GM19468 (cell line): Measurements from ENCODE around the gene ME1.
A peak's percentile ranks its signal among the peaks of the same experiment; 100 is the strongest.
"Not testable (repeated sequence)": the region's sequence is repeated elsewhere in the genome, so short reads cannot be mapped to it uniquely, and the experiment has no call there.

Experiments
- ATAC-seq: cut with Tn5 transposase; IDR thresholded peaks from one replicate; pipeline ENCODE4 v1.9.1; 2021; ENCODE audit warnings: mild to moderate bottlenecking, moderate library complexity, moderate number of reproducible peaks; ENCODE audit not compliant: unreplicated experiment; ENCODE audit errors: extremely low read depth

The ME1 gene

GRCh38 chr6:83198486-83199172 lies 232.2 kb downstream of the ME1 start:
- no peak for ATAC-seq

DNA sequence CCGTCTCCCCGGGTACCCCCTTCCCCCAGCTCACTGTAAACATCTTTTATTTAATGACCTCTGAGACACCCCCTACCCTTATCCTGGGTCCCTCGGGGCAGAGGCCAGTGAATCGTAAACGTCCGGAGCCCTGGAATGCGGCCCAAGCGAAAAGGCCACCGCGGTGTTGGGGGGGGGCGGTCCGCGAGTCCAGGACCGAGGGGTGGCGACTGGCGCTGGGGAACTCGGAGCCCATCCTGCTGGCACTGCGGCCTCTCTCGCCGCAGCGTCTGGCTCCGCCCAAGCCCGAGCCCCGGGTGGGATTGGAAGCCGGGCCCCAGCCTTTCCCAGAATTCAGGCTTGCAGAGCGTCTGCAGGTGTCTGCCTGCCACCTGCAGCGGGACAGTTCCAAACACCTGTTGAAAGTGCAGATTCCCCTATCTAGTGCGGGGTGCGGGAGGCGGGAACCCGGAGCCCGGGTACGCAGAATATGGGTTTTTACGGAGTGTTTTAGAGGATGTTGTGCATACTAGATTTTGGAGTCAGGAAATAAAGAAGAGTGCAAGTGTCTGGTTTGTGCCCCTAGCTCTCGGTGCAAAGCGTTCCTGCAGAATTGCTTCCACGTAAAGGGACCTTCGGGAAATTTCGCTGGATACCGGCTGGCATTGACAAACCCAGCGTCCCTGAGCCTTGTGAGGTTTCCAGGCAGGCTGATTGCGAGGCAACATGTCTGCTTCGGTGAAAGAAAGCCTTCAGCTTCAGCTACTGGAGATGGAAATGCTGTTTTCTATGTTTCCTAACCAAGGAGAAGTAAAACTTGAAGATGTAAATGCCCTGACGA lies 236.9 kb downstream of the ME1 start:
- ATAC-seq = no peak

GRCh38 chr6:83192871-83193746 lies 237.7 kb downstream of the ME1 start, which contains the start of the genes PGM3 and RWDD2A:
TSS of gene PGM3 (minus strand) at chr6:83193265. CDS start at chr6:83191012, 2,253 bp downstream.
TSS of gene RWDD2A (plus strand) at chr6:83193357. CDS start at chr6:83194452, 1,095 bp downstream.
- peak; percentile 95 for ATAC-seq

DNA sequence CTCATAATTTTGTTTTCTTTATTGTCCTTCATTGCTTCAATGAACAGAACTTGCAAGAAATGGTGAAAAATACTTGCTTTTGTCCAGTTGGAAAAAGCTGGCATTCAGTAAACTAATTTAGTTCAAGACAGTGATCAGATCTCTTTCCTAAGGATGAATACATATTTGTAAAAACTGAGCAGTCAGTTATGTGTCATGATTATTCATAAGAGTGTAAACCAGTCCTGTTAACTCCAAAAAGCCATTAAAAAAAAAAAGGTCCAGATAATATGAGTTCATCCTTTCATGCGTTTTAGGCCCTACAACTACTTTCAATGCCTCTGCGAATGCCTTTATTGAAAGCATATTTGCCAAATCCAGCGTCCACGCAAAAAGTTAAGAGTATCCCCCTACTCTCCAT lies 238.4 kb downstream of the ME1 start:
- ATAC-seq = no peak

GRCh38 chr6:83191974-83192373 lies 238.9 kb downstream of the ME1 start:
- not testable (repeated sequence) for ATAC-seq

DNA sequence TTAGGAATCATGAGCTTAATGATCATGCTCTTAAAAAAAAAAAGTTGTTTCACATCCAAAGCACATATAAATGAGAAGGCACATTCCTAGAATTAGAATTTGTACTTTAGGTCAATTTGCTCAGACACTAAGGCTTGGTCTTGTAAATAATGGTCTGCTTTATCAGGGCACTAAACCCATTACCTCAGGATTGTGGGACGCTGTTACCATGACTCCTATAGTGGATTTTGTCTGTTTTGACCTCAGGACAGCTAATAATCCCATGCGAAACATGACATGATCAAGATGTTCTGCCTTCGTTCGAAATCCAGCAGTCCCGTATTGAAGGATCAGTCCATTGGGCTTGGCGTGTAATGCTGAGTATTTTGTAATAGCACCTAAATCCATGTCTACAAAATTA lies 240.2 kb downstream of the ME1 start:
- ATAC-seq = no peak

DNA sequence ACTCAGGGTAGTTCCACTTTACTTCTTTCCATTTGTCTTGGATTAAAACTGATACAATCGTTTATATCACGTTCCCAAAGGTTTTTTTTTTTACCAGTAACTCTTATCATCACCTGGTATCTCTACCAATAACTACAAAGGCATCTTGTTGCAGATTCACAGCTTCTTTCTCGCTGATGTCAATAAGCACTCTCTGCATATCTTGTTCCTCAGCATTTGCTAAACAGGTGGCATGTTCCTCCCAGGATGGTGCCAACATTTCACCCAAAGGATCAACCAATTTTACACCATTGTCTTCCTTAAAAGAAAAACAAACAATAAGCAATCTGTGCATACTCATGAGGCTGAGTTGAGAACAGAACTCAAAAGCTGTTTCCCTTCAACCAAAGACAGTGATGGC lies 242.3 kb downstream of the ME1 start:
- ATAC-seq = no peak

DNA sequence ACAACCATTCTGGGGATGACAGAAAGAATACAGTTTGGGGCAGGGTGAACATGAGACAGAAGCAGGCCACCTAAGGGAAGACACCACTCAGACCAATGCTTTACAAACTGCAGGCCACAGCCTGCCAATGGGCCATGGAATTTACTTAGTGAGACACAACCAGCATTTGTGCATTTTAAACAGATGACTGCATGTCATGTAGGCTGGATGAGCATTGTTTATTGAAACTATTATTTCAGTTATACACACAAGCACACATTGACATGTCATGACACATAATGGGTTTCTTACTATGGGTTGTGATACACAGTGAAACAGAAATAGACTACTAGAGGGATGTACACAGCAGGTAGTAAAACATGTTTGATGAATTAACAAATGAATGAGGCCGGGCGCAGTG lies 245.8 kb downstream of the ME1 start:
- no peak for ATAC-seq

- ATAC-seq = no peak
Measured at GRCh38 chr6:83183082-83183828, 247.6 kb downstream of the ME1 start.

GRCh38 chr6:83182114-83182513 lies 248.7 kb downstream of the ME1 start:
- ATAC-seq = no peak

DNA sequence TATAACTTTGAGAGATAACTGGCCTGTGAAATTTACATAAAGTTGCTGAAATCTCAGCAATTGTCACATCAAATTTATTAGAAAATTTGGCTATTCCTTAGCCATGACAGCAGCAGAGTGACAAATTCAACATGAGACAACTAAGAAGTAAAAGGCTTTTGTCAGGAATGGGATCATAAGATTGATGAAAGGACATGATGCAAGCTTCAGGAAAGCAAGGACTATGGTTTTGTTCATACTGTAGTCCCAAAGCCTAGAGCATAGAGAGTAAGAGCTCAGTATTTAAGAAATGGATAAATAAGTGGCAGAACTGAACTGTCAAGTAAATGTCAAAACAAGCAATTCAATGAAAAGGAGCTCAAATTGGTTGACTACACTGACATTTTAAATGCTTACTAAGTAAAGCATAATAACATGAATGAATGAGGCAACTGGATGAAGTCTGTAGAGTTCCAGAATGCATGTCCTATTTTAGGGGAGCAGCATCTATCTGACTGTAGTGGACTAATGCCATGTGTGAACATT lies 250.4 kb downstream of the ME1 start:
- no peak for ATAC-seq

DNA sequence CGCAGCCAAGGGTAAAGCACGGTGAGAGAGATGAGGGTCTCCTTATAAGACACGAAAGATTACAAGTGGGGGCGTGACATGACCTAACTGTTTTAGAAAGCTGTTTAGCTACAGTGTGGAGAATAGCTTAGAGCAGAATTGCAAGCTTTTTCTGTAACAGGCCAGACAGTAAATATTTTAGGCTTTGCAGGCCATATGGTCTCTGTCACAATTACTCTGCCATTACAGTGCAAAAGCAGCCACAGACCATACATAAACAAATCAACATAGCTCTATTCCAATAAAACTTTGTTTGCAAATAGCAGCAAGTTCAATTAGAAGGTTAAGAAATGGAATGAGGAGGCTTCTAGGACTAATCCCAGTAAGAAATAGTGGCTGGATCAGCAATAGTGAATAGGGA lies 254.6 kb downstream of the ME1 start:
- ATAC-seq = no peak

- no peak for ATAC-seq
Measured at GRCh38 chr6:83169511-83169910, 261.3 kb downstream of the ME1 start.

DNA sequence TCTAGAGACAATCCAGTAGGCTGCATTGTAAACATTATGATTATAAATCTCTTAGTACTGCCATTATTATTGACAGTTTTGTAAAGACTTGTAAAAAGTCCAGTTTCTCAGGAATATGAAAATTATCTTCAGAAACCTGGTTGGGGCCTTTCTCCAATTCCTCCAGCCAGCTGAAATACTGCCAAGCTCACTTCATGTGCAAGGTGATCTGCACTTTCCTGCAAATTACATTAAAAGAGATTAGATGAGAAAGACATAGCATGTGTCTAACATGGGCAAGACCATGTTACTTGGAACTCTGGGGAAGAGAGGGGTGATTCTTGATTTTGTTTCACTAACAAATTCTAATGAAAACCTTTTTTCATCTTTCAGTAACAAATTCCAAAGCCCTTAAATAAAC lies 261.7 kb downstream of the ME1 start:
- ATAC-seq = no peak

DNA sequence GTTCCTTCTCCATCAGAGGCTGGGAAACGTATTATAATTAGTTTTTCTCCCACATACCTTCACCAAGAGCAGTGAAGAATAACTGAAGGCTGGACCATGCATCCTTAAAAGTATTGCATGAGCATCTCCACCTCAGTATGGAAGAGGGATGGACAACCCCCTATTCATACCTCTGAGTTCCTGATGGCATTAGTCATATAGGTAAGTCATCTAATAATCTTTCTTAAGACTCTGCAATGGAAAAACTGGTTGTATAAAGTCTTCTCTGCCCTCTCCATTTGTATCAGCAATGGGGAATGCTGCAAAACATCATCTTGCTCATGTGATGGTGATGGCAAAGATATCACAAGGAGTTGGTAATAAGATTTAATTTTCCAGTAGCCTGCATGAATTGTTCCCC lies 262.3 kb downstream of the ME1 start:
- no peak for ATAC-seq

DNA sequence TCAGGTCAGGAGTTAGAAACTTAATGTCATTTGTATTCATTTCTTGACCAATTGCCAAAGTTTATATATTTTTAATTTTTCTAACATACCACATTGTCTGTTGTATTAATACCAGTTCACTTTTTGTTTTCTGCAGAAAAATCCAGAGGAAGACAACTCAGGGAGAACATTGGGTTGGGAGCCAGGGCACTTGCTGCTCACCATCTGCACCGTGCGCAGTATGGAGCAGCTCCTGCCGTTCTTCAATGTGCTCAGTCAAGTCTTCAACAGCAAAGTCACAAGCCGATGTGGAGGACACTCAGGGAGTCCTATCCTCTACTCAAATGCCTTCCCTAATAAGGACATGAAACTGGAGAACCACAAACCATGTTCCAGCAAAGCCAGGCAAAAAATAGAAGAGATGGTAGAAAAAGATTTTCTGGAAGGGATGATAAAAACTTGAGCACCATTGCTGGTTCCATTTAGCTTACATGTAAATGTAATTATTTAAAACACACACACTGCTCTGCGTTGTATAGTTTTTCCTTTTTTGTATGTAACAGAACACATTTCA lies 263.0 kb downstream of the ME1 start:
- no peak for ATAC-seq
